HEK293 (cell line): ENCODE data around the gene IQGAP3.

Source experiments
- CTCF ChIA-PET: fragments of 350-600 bp; formaldehyde crosslinking; extraction: SDS; loops from one replicate; lab custom pipeline; 2021; ENCODE audit warnings: antibody characterized with exemption; lab: Yijun Ruan, JAX
- POLR2A ChIA-PET: fragments of 300-600 bp; formaldehyde crosslinking; extraction: SDS; loops from one replicate; lab custom pipeline; 2020; ENCODE audit warnings: antibody characterized with exemption, inconsistent platforms; lab: Yijun Ruan, JAX
- H3K27ac ChIP-seq: fragments of 200-500 bp; sonication (Bioruptor generic); 2 replicates; pipeline ENCODE4 v1.5.1; 2014; ENCODE audit warnings: low read depth, low read length, control low read depth, inconsistent platforms; ENCODE audit errors: extremely low read depth
- H3K36me3 ChIP-seq, 2 experiments: fragments of 200-500 bp in 1 of 2; sonication (Bioruptor generic) in 1 of 2; 1 replicate in 1 of 2; 2 replicates in 1 of 2; pipeline ENCODE4 v1.5.1; 2014 to 2017; ENCODE audit warnings: inconsistent platforms in 2 of 2, low read length in 2 of 2; ENCODE audit not compliant: control insufficient read depth in 2 of 2, insufficient read depth in 1 of 2
- H3K4me1 ChIP-seq: fragments of 200-500 bp; sonication (Bioruptor generic); 2 replicates; pipeline ENCODE4 v1.5.1; 2014; ENCODE audit warnings: mild to moderate bottlenecking, low read length, inconsistent platforms; ENCODE audit not compliant: control insufficient read depth, insufficient read depth
- H3K4me3 ChIP-seq: 2 replicates; pipeline ENCODE4 v1.5.1; 2011; ENCODE audit warnings: low read depth, mild to moderate bottlenecking, control low read depth, low read length, moderate library complexity
- H3K9me3 ChIP-seq: fragments of 200-500 bp; sonication (Bioruptor generic); 2 replicates; pipeline ENCODE4 v1.5.1; 2014; ENCODE audit warnings: low read depth, low read length, inconsistent platforms; ENCODE audit not compliant: control insufficient read depth, insufficient read depth
- IKZF3 ChIP-seq: fragments of 450-650 bp; IDR thresholded peaks from 2 replicates; pipeline ENCODE4 v1.5.0; 2018; ENCODE audit warnings: missing biosample characterization, mild to moderate bottlenecking, missing genetic modification characterization, moderate library complexity
- MZF1 ChIP-seq: fragments of 450-650 bp; formaldehyde crosslinking; IDR thresholded peaks from 2 replicates; pipeline ENCODE4 v1.5.1; 2017; ENCODE audit warnings: missing biosample characterization, missing genetic modification characterization, borderline replicate concordance
- SCRT2 ChIP-seq: fragments of 450-650 bp; formaldehyde crosslinking; IDR thresholded peaks from 2 replicates; pipeline ENCODE4 v1.5.1; 2016; ENCODE audit warnings: missing biosample characterization, missing genetic modification characterization
- ZBTB7A ChIP-seq: fragments of 450-650 bp; formaldehyde crosslinking; IDR thresholded peaks from 2 replicates; pipeline ENCODE4 v1.5.1; 2016; ENCODE audit warnings: low read depth, missing biosample characterization, missing genetic modification characterization
- ZNF138 ChIP-seq: fragments of 450-650 bp; formaldehyde crosslinking; IDR thresholded peaks from 2 replicates; pipeline ENCODE4 v1.5.1; 2016; ENCODE audit warnings: missing biosample characterization, missing genetic modification characterization, borderline replicate concordance
- ZNF184 ChIP-seq: fragments of 450-650 bp; IDR thresholded peaks from 2 replicates; pipeline ENCODE4 v1.5.1; 2018; ENCODE audit warnings: missing biosample characterization, mild to moderate bottlenecking, missing genetic modification characterization
- ZNF19 ChIP-seq: fragments of 450-650 bp; formaldehyde crosslinking; IDR thresholded peaks from 2 replicates; pipeline ENCODE4; 2016; ENCODE audit warnings: missing biosample characterization, missing genetic modification characterization, low read depth
- ZNF423 ChIP-seq: fragments of 450-650 bp; formaldehyde crosslinking; IDR thresholded peaks from 2 replicates; pipeline ENCODE4 v1.5.1; 2016; ENCODE audit warnings: missing biosample characterization, missing genetic modification characterization
- ZNF48 ChIP-seq: fragments of 450-650 bp; formaldehyde crosslinking; IDR thresholded peaks from 2 replicates; pipeline ENCODE4 v1.5.1; 2016; ENCODE audit warnings: missing biosample characterization, missing genetic modification characterization
- ZNF510 ChIP-seq: fragments of 450-650 bp; formaldehyde crosslinking; IDR thresholded peaks from 2 replicates; pipeline ENCODE4 v1.5.1; 2018; ENCODE audit warnings: mild to moderate bottlenecking, missing genetic modification characterization, missing biosample characterization; ENCODE audit not compliant: insufficient replicate concordance
- ZNF514 ChIP-seq: fragments of 450-650 bp; formaldehyde crosslinking; IDR thresholded peaks from 2 replicates; pipeline ENCODE4 v1.5.1; 2016; ENCODE audit warnings: missing biosample characterization, missing genetic modification characterization
- ZNF571 ChIP-seq: fragments of 450-650 bp; formaldehyde crosslinking; IDR thresholded peaks from 2 replicates; pipeline ENCODE4 v1.5.0; 2017; ENCODE audit warnings: missing biosample characterization, missing genetic modification characterization
- ZNF585B ChIP-seq: fragments of 450-650 bp; formaldehyde crosslinking; IDR thresholded peaks from 2 replicates; pipeline ENCODE4 v1.5.1; 2016; ENCODE audit warnings: missing biosample characterization, missing genetic modification characterization
- ZNF621 ChIP-seq: fragments of 450-650 bp; formaldehyde crosslinking; IDR thresholded peaks from 2 replicates; pipeline ENCODE4 v1.5.1; 2017; ENCODE audit warnings: missing biosample characterization, missing genetic modification characterization
- ZNF624 ChIP-seq: fragments of 450-650 bp; formaldehyde crosslinking; IDR thresholded peaks from 2 replicates; pipeline ENCODE4 v1.5.1; 2017; ENCODE audit warnings: missing biosample characterization, missing genetic modification characterization
- ZNF707 ChIP-seq: fragments of 450-650 bp; formaldehyde crosslinking; IDR thresholded peaks from 2 replicates; pipeline ENCODE4 v1.5.1; 2016; ENCODE audit warnings: missing biosample characterization, missing genetic modification characterization
- ZNF768 ChIP-seq: fragments of 450-650 bp; formaldehyde crosslinking; IDR thresholded peaks from 2 replicates; pipeline ENCODE4 v1.5.1; 2018; ENCODE audit warnings: missing biosample characterization, mild to moderate bottlenecking, missing genetic modification characterization
- TF ChIP-seq, protein P1 (sequence below): fragments of 450-650 bp; formaldehyde crosslinking; IDR thresholded peaks from 2 replicates; pipeline ENCODE4 v1.5.1; 2016; ENCODE audit warnings: missing biosample characterization, missing genetic modification characterization
- TF ChIP-seq, protein P2 (sequence below): fragments of 450-650 bp; IDR thresholded peaks from 2 replicates; pipeline ENCODE4 v1.5.1; 2018; ENCODE audit warnings: missing biosample characterization, missing genetic modification characterization
- TF ChIP-seq, protein P3 (sequence below): fragments of 450-650 bp; formaldehyde crosslinking; IDR thresholded peaks from 2 replicates; pipeline ENCODE4 v1.5.1; 2016; ENCODE audit warnings: missing biosample characterization, missing genetic modification characterization, borderline replicate concordance
- TF ChIP-seq, protein P4 (sequence below): fragments of 450-650 bp; formaldehyde crosslinking; conservative IDR thresholded peaks from 2 replicates; pipeline ENCODE4 v1.5.1; 2016; ENCODE audit warnings: low read depth, missing biosample characterization, missing genetic modification characterization

The IQGAP3 gene

DNA sequence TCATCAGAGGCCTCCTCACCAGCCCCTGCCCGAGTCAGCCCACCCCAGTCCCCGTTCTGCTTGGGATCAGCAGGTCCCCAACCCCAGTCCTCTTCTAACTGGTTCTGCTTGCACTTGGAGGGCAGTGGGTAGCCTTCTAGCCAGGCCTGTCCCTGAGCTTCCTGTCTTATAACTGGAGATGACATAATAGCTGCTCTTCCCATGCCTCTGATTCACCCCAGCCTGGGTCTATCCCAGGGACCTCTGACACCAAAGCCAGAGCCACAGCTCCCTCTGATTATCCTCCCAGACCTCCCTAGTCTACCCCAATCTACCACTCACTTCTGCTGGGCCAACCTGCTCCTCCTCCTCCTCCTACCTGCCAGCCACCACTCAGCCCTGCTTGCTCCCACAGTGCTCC is 31.4 kb downstream of the IQGAP3 start:
- POLR2A ChIA-PET: no interaction called here

DNA sequence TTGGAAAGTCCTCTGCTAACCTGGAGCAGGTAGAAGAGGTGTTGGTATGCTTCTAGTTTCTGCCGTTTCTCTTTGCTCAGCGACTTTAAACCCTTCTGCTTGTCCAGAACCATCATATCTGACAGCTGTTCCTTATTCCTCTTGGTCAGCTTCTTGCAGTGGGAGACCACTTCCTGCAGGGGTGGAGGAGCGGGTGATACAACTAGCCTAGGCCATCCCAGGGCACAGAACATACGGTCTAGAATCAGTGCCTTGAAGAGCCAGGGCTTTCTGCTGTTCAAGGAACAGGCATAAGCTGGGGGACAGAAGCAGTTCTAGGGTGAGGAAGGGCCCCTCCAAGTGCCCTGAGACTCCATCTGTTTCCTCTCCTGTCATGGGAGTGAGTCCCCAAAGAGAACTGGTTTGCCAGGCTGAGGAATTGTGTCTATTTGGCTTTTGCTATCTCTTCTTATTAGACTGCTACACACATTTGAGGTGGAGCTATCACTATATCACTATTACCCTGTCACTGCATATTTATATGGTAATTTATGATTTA is 32.5 kb downstream of the IQGAP3 start:
- Histone ChIP-seq H3K9me3 (no peaks in the 10 kb centered on the region), H3K4me1 (no peaks in the 10 kb centered on the region), H3K4me3 (no peak overlapping the region), H3K27ac (no peak overlapping the region), H3K36me3 (peaks cover 25 to 92% of the 10 kb centered on the region in 2 experiments)
- TF ChIP-seq SCRT2 (tag by site-specific recombination) (no peak), ZNF514 (tag by site-specific recombination) (no peak), ZNF571 (tag by site-specific recombination) (no peak), ZNF184 (tag by site-specific recombination) (no peak), ZBTB7A (no peak), MZF1 (tag by site-specific recombination) (no peak), IKZF3 (tag by site-specific recombination) (no peak), ZNF19 (tag by site-specific recombination) (no peak), ZNF768 (tag by site-specific recombination) (no peak)
- TF ChIP-seq, protein P1, sequence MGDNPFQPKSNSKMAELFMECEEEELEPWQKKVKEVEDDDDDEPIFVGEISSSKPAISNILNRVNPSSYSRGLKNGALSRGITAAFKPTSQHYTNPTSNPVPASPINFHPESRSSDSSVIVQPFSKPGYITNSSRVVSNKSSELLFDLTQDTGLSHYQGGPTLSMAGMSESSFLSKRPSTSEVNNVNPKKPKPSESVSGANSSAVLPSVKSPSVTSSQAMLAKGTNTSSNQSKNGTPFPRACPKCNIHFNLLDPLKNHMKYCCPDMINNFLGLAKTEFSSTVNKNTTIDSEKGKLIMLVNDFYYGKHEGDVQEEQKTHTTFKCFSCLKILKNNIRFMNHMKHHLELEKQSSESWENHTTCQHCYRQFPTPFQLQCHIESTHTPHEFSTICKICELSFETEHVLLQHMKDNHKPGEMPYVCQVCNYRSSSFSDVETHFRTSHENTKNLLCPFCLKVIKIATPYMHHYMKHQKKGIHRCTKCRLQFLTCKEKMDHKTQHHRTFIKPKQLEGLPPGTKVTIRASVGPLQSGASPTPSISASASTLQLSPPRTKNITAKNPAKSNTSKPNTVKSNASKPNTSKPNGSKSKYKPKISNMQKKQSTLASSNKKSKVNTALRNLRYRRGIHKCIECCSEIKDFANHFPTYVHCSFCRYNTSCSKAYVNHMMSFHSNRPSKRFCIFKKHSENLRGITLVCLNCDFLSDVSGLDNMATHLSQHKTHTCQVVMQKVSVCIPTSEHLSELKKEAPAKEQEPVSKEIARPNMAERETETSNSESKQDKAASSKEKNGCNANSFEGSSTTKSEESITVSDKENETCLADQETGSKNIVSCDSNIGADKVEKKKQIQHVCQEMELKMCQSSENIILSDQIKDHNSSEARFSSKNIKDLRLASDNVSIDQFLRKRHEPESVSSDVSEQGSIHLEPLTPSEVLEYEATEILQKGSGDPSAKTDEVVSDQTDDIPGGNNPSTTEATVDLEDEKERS (tag by site-specific recombination): no peak
- TF ChIP-seq, protein P2, sequence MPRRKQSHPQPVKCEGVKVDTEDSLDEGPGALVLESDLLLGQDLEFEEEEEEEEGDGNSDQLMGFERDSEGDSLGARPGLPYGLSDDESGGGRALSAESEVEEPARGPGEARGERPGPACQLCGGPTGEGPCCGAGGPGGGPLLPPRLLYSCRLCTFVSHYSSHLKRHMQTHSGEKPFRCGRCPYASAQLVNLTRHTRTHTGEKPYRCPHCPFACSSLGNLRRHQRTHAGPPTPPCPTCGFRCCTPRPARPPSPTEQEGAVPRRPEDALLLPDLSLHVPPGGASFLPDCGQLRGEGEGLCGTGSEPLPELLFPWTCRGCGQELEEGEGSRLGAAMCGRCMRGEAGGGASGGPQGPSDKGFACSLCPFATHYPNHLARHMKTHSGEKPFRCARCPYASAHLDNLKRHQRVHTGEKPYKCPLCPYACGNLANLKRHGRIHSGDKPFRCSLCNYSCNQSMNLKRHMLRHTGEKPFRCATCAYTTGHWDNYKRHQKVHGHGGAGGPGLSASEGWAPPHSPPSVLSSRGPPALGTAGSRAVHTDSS: no peak
- POLR2A ChIA-PET: no interaction called here
- CTCF ChIA-PET: no interaction called here

More for the DNA sequence above, 31.4 kb downstream of the IQGAP3 start:
- H3K4me3 ChIP-seq: no peak overlapping the region
- no peak for TF ChIP-seq ZNF621 (tag by site-specific recombination)
- TF ChIP-seq, protein P3, sequence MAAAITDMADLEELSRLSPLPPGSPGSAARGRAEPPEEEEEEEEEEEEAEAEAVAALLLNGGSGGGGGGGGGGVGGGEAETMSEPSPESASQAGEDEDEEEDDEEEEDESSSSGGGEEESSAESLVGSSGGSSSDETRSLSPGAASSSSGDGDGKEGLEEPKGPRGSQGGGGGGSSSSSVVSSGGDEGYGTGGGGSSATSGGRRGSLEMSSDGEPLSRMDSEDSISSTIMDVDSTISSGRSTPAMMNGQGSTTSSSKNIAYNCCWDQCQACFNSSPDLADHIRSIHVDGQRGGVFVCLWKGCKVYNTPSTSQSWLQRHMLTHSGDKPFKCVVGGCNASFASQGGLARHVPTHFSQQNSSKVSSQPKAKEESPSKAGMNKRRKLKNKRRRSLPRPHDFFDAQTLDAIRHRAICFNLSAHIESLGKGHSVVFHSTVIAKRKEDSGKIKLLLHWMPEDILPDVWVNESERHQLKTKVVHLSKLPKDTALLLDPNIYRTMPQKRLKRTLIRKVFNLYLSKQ: no peak
- H3K27ac ChIP-seq: no peak overlapping the region
- H3K36me3 ChIP-seq: peaks cover 20 to 91% of the 10 kb centered on the region in 2 experiments
- H3K4me1 ChIP-seq: no peaks in the 10 kb centered on the region
- CTCF ChIA-PET: no interaction called here
- H3K9me3 ChIP-seq: no peaks in the 10 kb centered on the region

DNA sequence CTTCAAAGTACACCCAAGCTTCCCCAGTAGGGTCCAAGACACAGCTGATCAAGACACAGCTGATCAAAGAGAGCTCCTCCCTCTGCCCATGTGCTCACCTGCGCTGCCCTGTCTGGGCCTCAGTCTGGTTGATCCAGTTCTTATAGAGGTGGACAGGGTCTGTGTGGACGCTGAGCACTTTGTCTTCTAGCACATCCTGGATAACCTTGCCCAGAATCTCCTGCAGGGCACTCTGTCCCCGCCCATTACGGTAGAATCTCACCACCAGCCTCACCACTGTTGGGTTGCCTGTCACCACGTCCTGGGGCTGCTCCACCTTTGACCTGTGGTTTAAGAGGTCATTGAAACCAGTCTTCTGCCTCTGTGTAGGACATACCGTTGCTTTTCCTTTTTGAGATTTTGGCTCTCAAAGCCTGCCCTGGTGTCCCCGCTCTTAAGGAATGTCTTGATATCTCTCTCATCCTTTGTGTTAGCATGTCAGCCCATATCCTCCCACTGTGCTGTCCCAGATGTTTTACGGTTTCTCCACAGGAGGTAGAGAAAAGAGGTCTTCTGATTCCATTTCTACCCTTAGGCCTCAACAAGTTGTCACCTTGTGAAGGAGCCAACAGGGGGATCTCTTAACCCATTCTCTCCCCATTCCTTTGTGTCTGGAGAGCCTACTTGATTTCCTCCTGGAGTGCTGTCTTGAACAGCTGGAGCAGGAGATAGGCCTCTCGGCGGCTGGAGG is 33.5 kb downstream of the IQGAP3 start:
- no peak overlapping the region for H3K27ac ChIP-seq
- H3K4me3 ChIP-seq: no peak overlapping the region
- no peaks in the 10 kb centered on the region for H3K4me1 ChIP-seq
- POLR2A ChIA-PET: no interaction called here
- CTCF ChIA-PET: no interaction called here
- no peaks in the 10 kb centered on the region for H3K9me3 ChIP-seq
- peaks cover 30 to 92% of the 10 kb centered on the region in 2 experiments for H3K36me3 ChIP-seq
- TF ChIP-seq ZNF510 (tag by site-specific recombination) (no peak), ZNF624 (tag by site-specific recombination) (no peak), MZF1 (tag by site-specific recombination) (no peak), ZNF423 (tag by site-specific recombination) (no peak), ZNF585B (no peak), ZNF48 (tag by site-specific recombination) (no peak), ZNF707 (tag by site-specific recombination) (no peak), ZNF138 (tag by site-specific recombination) (no peak)
- TF ChIP-seq, protein P4, sequence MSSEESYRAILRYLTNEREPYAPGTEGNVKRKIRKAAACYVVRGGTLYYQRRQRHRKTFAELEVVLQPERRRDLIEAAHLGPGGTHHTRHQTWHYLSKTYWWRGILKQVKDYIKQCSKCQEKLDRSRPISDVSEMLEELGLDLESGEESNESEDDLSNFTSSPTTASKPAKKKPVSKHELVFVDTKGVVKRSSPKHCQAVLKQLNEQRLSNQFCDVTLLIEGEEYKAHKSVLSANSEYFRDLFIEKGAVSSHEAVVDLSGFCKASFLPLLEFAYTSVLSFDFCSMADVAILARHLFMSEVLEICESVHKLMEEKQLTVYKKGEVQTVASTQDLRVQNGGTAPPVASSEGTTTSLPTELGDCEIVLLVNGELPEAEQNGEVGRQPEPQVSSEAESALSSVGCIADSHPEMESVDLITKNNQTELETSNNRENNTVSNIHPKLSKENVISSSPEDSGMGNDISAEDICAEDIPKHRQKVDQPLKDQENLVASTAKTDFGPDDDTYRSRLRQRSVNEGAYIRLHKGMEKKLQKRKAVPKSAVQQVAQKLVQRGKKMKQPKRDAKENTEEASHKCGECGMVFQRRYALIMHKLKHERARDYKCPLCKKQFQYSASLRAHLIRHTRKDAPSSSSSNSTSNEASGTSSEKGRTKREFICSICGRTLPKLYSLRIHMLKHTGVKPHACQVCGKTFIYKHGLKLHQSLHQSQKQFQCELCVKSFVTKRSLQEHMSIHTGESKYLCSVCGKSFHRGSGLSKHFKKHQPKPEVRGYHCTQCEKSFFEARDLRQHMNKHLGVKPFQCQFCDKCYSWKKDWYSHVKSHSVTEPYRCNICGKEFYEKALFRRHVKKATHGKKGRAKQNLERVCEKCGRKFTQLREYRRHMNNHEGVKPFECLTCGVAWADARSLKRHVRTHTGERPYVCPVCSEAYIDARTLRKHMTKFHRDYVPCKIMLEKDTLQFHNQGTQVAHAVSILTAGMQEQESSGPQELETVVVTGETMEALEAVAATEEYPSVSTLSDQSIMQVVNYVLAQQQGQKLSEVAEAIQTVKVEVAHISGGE (tag by site-specific recombination): no peak
